T-helper 1 cell treated with Interleukin-12 subunit alpha and Interleukin-12 subunit beta and Interleukin-4 antibody, amounts not matched to agents 30 μg/mL and 1 μg/mL, for 36 hours (primary cell): ENCODE results near the gene TNFRSF1B.

Experiments used
- H3K27ac Mint-ChIP-seq: one replicate; pipeline ENCODE4 v1.8.0; 2021; ENCODE audit warnings: mild to moderate bottlenecking, mixed read lengths
- H3K27me3 Mint-ChIP-seq: one replicate; pipeline ENCODE4 v1.8.0; 2021; ENCODE audit warnings: low read depth, mixed read lengths
- H3K36me3 Mint-ChIP-seq: one replicate; pipeline ENCODE4 v1.8.0; 2021; ENCODE audit warnings: low read depth, mixed read lengths
- H3K4me1 Mint-ChIP-seq: one replicate; pipeline ENCODE4 v1.8.0; 2021; ENCODE audit warnings: low read depth, mixed read lengths
- H3K4me3 Mint-ChIP-seq: one replicate; pipeline ENCODE4 v1.8.0; 2021; ENCODE audit warnings: mild to moderate bottlenecking, moderate library complexity, mixed read lengths
- H3K9me3 Mint-ChIP-seq: one replicate; pipeline ENCODE4 v1.8.0; 2021; ENCODE audit warnings: mixed read lengths

TNFRSF1B gene

DNA sequence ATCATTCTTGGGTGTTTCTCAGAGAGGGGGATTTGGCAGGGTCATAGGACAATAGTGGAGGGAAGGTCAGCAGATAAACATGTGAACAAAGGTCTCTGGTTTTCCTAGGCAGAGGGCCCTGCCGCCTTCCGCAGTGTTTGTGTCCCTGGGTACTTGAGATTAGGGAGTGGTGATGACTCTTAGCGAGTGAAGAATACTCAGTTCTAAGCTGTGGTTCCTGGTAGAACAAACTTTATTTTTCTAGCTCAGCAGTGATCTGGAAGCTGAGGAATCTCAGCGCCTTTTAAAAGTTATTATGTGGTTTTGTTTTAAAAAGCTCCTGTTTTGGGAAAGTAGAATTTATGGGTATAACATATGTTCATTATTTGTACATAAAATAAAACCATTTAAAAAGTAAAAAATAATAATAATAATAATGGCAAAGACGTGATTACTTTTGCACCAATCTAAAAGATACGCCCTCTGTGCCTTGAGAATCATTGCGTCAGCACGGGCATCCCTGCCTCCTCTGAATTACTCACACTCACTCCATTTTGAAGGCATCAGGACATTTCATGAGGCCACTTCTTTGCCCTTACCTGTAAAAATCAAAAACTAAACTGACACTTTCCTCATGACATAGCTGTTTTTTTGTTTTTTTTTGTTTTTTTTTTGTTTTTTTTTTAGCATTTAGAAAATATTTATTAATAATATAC, 29.7 kb upstream of the TNFRSF1B start:
- Mint-ChIP-seq H3K4me3 (no peak overlapping the region), H3K9me3 (no peaks in the 10 kb centered on the region), H3K27ac (no peak overlapping the region), H3K27me3 (no peaks in the 10 kb centered on the region), H3K36me3 (peaks cover 9% of the 10 kb centered on the region), H3K4me1 (peaks cover 15% of the 10 kb centered on the region)

DNA sequence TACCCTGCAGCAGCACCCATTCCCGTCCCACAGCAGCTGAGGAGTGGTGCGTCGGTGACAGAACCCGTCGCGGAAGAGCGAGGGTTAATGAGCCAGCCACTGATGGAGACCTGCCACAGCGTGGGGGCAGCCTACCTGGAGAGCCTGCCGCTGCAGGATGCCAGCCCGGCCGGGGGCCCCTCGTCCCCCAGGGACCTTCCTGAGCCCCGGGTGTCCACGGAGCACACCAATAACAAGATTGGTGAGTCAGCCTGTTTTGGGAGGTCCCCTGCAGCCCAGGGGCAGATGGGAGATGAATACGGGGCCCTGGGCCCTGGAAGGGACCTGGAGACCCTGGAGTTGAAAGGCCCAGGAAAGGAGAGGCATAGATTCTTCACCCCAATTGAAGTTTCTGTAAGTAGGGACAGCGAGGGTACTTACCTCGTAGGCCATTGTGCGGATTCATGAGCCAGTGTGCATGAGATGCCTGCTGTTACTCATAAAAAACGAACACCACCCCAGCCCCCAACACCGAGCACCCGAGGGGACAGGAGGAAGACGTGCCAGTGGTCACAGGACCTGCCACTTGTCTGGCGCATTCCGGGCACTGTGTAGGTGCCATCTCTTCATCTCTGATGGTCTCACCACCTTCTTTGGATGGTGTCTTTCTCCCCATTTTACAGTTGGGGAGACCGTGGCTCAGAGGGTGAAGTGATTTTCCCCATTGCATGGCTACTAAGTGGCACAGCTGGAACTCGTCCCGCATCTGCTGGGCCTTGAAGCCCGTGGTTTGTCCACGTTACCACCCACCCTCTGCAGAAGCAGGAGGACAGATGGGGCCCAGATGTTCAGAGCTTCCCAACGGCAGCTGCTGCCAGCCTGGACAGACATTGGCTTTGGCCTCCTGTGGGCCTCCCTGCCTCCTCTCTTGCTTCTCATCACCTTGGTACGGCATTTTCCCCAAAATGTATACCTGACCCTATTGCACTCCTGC, 28.3 kb upstream of the TNFRSF1B start:
- H3K36me3 Mint-ChIP-seq = peaks cover 8% of the 10 kb centered on the region
- H3K27me3 Mint-ChIP-seq = no peaks in the 10 kb centered on the region
- no peak overlapping the region for H3K27ac Mint-ChIP-seq
- H3K9me3 Mint-ChIP-seq = no peaks in the 10 kb centered on the region
- no peak overlapping the region for H3K4me3 Mint-ChIP-seq
- peaks cover 17% of the 10 kb centered on the region for H3K4me1 Mint-ChIP-seq

DNA sequence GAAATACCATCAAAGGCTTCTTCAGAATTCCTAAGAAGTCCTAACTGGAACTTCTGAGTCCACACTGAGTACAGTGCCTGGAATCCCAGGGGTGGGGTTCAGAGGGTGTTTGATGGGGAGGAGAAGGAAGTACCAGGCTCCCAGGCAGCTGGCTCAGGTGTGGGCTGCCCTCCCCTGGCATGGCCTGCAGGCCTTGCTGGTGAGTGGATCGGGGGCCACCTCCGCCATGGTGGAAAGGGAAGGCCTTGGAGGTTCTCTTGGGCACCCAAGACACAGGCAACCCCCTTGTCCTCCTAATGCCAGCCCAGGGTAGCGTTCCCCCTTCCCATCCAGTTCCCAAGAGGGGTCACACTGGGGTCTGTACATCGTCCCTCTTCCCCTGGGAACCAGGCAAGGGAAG, 26.8 kb upstream of the TNFRSF1B start:
- Mint-ChIP-seq H3K27me3 (no peaks in the 10 kb centered on the region), H3K27ac (no peak overlapping the region), H3K36me3 (peaks cover 11% of the 10 kb centered on the region), H3K4me3 (no peak overlapping the region), H3K9me3 (no peaks in the 10 kb centered on the region), H3K4me1 (peaks cover 20% of the 10 kb centered on the region)

DNA sequence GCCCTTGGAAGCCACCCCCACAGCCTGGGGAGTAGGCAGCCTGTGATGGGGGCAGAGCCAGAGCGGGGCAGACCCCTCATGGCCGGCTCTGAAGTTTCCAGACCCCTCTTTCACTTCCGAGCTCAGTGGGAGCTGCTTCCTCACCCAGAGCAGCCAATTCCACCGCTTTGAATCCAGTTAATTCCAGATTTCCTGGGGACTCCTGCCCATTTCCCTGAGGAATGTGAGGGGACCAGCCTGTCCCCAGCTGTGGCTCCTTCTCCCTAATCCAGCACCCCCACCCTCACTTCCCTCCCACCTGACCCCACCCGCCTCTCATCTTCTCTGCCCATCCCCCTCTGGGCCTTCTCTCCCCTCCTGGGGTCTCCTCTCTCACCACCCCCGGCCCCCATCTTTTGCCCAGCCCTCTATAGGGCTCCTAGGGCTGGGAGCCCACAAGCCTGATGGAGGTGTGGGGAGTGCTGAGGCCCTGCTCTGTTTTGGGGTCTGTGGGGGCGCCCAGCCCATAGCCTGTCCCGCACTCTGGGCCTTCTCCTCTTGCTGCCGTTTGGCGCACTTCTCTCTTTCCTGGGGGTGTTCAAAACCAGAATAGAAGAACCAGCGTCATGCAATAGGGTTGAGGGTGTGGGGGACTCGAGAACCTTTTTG, 26.2 kb upstream of the TNFRSF1B start:
- peaks cover 24% of the 10 kb centered on the region for H3K4me1 Mint-ChIP-seq
- no peaks in the 10 kb centered on the region for H3K9me3 Mint-ChIP-seq
- peaks cover 11% of the 10 kb centered on the region for H3K36me3 Mint-ChIP-seq
- H3K27me3 Mint-ChIP-seq = no peaks in the 10 kb centered on the region
- H3K4me3 Mint-ChIP-seq = no peak overlapping the region
- no peak overlapping the region for H3K27ac Mint-ChIP-seq

DNA sequence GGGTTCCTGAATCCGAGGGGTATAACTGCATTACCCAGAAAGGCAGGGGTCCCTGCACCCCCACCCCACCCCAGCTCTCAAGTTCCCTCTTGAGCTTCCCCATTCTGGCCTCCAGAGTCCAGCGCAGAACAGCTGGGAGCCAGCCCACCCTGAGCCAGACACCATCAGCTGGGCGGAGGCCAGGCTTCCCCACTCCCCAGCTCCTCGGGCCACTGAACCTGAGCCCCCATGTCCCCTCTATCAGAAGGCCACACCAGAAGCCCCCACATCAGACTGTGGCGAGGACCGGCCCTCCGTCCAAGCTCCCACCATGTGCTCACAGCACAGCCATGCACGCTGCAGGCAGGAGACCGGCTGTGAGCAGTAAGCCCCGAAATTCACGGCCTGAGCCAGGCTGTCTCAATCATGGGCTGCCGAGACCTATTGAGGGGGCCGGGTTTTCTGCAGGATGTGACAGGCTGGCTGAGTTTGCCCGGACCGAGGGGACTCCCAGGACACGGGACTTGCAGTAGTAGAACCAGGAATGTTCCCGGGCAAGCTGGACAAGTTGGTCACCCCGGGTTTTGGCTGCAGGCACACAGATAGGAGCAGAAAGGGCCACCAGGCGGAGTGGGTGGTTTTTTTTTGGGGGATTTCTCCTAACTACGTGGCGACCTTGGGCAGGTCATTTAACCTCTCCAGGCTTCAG, 25.5 kb upstream of the TNFRSF1B start:
- Mint-ChIP-seq H3K27me3 (no peaks in the 10 kb centered on the region), H3K4me1 (peaks cover 29% of the 10 kb centered on the region), H3K4me3 (no peak overlapping the region), H3K27ac (no peak overlapping the region), H3K9me3 (no peaks in the 10 kb centered on the region), H3K36me3 (peaks cover 11% of the 10 kb centered on the region)

DNA sequence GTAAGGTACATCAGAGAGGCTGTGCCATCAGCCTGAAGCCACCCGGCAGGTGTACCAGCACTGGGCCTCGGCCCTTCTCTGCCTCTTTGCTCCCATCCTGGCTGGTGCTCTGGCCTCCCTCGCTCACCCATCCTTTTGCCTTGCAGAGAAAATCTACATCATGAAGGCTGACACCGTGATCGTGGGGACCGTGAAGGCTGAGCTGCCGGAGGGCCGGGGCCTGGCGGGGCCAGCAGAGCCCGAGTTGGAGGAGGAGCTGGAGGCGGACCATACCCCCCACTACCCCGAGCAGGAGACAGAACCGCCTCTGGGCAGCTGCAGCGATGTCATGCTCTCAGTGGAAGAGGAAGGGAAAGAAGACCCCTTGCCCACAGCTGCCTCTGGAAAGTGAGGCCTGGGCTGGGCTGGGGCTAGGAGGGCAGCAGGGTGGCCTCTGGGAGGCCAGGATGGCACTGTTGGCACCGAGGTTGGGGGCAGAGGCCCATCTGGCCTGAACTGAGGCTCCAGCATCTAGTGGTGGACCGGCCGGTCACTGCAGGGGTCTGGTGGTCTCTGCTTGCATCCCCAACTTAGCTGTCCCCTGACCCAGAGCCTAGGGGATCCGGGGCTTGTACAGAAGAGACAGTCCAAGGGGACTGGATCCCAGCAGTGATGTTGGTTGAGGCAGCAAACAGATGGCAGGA, 24.5 kb upstream of the TNFRSF1B start:
- Mint-ChIP-seq H3K4me3 (no peak overlapping the region), H3K4me1 (peaks cover 39% of the 10 kb centered on the region), H3K36me3 (peaks cover 13% of the 10 kb centered on the region), H3K27ac (no peak overlapping the region), H3K9me3 (no peaks in the 10 kb centered on the region), H3K27me3 (no peaks in the 10 kb centered on the region)

DNA sequence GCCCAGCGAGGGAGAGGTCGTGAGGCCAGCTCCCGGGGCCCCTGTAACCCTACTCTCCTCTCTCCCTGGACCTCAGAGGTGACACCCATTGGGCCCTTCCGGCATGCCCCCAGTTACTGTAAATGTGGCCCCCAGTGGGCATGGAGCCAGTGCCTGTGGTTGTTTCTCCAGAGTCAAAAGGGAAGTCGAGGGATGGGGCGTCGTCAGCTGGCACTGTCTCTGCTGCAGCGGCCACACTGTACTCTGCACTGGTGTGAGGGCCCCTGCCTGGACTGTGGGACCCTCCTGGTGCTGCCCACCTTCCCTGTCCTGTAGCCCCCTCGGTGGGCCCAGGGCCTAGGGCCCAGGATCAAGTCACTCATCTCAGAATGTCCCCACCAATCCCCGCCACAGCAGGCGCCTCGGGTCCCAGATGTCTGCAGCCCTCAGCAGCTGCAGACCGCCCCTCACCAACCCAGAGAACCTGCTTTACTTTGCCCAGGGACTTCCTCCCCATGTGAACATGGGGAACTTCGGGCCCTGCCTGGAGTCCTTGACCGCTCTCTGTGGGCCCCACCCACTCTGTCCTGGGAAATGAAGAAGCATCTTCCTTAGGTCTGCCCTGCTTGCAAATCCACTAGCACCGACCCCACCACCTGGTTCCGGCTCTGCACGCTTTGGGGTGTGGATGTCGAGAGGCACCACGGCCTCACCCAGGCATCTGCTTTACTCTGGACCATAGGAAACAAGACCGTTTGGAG, 23.7 kb upstream of the TNFRSF1B start:
- Mint-ChIP-seq H3K4me1 (peaks cover 47% of the 10 kb centered on the region), H3K27ac (peak overlapping the region; percentile 85), H3K36me3 (peaks cover 13% of the 10 kb centered on the region), H3K27me3 (no peaks in the 10 kb centered on the region), H3K9me3 (no peaks in the 10 kb centered on the region), H3K4me3 (peak overlapping the region; percentile 3)

DNA sequence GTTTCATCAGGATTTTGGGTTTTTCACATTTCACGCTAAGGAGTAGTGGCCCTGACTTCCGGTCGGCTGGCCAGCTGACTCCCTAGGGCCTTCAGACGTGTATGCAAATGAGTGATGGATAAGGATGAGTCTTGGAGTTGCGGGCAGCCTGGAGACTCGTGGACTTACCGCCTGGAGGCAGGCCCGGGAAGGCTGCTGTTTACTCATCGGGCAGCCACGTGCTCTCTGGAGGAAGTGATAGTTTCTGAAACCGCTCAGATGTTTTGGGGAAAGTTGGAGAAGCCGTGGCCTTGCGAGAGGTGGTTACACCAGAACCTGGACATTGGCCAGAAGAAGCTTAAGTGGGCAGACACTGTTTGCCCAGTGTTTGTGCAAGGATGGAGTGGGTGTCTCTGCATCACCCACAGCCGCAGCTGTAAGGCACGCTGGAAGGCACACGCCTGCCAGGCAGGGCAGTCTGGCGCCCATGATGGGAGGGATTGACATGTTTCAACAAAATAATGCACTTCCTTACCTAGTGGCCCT, 23.1 kb upstream of the TNFRSF1B start:
- Mint-ChIP-seq H3K4me1 (peaks cover 50% of the 10 kb centered on the region), H3K36me3 (peaks cover 13% of the 10 kb centered on the region), H3K27ac (peak overlapping the region; percentile 85), H3K9me3 (no peaks in the 10 kb centered on the region), H3K27me3 (no peaks in the 10 kb centered on the region), H3K4me3 (peak overlapping the region; percentile 3)

DNA sequence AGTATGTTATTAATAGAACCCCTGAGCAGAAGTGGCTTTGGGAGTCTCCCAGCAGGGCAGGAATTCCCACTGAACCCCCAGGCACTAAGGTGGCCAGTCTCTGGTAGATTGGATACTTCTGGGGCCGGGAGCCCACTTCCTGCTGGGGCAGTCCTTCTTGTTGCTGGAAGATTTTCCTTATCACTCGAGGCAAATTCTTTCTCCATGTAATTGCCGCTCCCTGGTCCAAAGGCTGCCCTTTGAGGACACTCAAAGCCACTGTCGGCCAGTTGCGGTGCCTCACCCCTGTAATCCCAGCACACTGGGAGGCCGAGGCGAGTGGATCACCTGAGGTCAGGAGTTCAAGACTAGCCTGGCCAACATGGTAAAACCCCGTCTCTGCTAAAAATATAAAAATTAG, 22.6 kb upstream of the TNFRSF1B start:
- Mint-ChIP-seq H3K27me3 (no peaks in the 10 kb centered on the region), H3K9me3 (peaks cover under 1% of the 10 kb centered on the region), H3K4me1 (peaks cover 56% of the 10 kb centered on the region), H3K36me3 (peaks cover 15% of the 10 kb centered on the region), H3K4me3 (no peak overlapping the region), H3K27ac (peak overlapping the region; percentile 85)

DNA sequence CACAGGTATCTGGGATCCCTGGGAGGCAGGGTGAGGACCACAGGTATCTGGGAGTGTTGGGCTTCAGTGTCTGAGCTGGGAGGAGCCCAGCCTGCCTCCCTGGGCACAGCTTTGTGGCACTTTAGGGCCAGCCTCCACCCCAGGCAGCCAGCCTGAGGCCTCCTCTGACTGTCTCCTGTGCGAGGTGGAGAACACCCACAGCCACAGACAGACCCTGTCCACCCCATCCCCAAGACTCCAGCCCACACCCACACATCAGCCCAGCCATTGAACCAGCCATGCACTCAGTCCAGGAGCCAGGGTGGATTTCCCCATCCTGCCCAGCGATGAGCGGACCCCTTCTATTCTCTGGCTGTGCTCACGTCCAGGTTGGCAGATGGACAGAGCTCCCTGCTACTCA, 21.8 kb upstream of the TNFRSF1B start:
- Mint-ChIP-seq H3K9me3 (peaks cover 7% of the 10 kb centered on the region), H3K4me1 (peaks cover 63% of the 10 kb centered on the region), H3K27ac (peak overlapping the region; percentile 73), H3K4me3 (peak overlapping the region; percentile 7), H3K27me3 (no peaks in the 10 kb centered on the region), H3K36me3 (peaks cover 19% of the 10 kb centered on the region)

DNA sequence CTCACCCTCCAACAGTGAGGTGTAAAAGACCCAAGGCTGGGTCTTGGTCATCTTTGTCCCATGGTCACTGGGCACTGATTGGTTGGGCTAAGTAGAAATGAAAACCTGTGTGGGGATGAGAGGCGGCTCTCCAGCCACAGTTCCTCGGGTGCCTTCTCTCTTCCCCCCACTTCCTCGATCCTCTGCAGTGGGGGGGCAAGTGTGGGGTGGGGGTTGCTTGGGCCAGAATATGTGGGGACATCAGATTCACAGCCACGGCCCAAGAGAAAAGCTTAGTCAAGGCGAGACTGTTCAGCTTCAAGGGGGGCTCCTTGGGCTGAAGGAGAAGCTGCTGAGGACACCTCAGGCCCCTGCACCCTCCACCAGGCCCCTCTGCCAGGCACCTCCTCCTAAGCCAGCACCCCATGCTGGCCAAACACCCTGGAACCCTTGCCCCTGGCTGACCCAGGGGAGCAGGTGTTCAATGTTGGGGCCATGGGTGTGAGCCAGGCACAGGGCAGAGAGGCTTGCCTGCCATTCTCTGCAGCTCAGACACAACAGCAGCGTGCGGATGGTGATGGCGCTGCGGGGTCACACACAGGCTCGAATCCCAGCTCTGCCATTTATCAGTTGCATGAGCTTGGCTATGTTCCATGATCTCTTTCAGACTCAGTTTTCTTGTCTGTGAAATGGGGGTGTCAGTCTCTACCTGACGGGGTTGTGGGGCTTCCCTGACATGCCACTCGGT, 21.0 kb upstream of the TNFRSF1B start:
- Mint-ChIP-seq H3K36me3 (peaks cover 19% of the 10 kb centered on the region), H3K9me3 (peaks cover 7% of the 10 kb centered on the region), H3K27me3 (no peaks in the 10 kb centered on the region), H3K4me1 (peaks cover 71% of the 10 kb centered on the region), H3K27ac (peak overlapping the region; percentile 96), H3K4me3 (no peak overlapping the region)

DNA sequence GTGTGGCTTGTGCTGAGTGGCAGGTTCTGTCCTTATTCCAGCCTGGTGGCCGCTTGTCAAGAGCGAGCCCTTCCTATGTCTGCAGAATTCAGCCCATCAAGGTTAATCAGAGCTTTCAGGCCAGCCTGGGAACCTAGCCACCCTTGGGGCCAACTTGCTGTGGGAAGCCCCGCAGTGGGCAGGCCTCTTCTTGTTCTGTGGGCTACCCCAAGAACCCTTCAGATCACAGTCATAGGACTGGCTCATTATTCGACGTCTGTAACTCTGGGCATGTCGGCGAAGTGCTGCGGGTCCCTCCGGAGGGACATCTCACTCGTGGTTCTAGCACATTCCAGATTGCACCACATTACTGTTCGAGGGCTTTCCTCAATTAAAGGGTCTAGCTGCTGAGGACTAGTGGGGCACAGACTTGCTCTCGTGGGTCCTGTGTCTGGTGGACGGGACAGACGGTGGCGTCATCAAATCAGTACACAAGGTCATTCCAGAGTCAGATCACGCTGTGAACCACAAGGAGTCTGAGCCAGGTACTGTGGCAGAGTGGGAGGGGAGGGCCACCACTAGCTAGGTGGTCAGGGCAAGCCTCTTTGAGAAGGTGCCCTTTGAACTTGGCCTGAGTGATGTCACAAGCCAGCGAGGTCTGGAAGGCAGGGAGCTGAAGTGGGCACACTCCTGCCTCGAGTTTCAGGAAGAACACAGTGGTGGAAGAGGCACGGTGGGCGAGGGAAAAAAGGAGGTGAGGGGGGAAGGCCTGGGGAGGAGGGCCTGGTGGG, 20.3 kb upstream of the TNFRSF1B start:
- H3K27ac Mint-ChIP-seq = peak overlapping the region; percentile 96
- peaks cover 21% of the 10 kb centered on the region for H3K36me3 Mint-ChIP-seq
- H3K4me1 Mint-ChIP-seq = peaks cover 79% of the 10 kb centered on the region
- peak overlapping the region; percentile 62 for H3K4me3 Mint-ChIP-seq
- no peaks in the 10 kb centered on the region for H3K27me3 Mint-ChIP-seq
- H3K9me3 Mint-ChIP-seq = peaks cover 7% of the 10 kb centered on the region
